Stimulated activated CD4-positive, alpha-beta T cell treated with anti-CD3 and anti-CD28 coated beads, Interleukin-12 subunit alpha, Interleukin-12 subunit beta, amount 100 ng/mL, for 24 hours (primary cell): ENCODE results near the gene INSRR.

ENCODE experiments used
- DNase-seq, 2 experiments: peaks; one replicate each; pipeline ENCODE4 v3.0.0-alpha.2; 2020; ENCODE audit warnings: low read depth in 2 of 2

Gene INSRR

GRCh38 chr1:156894001-156894400, 35.1 kb upstream of the INSRR start:
- DNase-seq: no peak

GRCh38 chr1:156893048-156893953, 34.4 kb upstream of the INSRR start, which contains the start of gene PEAR1:
TSS of gene PEAR1 (plus strand) at chr1:156893718. CDS start at chr1:156903927, 10,209 bp downstream.
- DNase-seq: no peak

GRCh38 chr1:156892190-156893047, 33.5 kb upstream of the INSRR start:
- DNase-seq: peak; percentile 69 to 89

- peak; percentile 19 to 59 for DNase-seq
These were observed 31.1 kb upstream of the INSRR start for GRCh38 chr1:156889802-156890580.

DNA sequence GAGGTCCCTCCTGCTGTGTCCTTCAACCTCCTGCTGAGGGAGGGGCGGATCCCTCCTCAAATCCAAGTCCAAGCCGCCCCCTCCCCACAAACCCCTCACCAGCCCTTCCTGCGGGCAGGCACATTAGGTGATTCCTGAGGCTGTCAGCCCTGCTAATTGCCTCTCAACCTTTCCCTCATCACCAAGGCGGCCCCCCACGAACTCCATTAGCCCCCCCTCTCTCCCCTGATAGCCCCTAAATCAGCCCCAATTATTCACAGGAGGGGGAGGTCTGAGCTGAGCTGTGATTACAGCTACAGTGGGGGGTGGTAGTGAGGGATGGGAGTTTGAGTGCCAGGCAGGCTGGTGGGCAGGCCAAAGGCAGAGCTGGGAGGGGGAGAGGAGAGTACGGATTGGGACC, 28.8 kb upstream of the INSRR start:
- DNase-seq: no peak

DNA sequence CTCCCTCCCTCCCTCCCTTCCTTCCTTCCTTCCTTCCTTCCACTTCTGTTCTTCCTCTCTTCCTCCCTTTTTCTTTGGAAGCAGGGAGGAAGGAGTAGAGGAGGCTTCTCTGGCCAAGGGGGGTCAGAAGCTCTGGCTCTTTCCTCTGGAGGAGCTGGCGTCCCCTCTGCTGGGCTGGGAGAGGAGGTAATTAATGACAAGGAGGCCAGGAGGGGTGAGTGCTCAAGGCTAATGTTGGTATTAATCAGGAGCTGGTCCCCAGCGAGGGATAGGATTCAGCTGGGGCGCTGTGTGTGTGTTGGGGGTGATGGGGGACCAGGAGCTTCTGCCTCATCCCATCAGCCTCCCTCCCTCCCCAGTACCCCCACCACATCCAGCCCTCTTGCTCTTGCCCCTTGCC, 28.4 kb upstream of the INSRR start:
- no peak for DNase-seq

DNA sequence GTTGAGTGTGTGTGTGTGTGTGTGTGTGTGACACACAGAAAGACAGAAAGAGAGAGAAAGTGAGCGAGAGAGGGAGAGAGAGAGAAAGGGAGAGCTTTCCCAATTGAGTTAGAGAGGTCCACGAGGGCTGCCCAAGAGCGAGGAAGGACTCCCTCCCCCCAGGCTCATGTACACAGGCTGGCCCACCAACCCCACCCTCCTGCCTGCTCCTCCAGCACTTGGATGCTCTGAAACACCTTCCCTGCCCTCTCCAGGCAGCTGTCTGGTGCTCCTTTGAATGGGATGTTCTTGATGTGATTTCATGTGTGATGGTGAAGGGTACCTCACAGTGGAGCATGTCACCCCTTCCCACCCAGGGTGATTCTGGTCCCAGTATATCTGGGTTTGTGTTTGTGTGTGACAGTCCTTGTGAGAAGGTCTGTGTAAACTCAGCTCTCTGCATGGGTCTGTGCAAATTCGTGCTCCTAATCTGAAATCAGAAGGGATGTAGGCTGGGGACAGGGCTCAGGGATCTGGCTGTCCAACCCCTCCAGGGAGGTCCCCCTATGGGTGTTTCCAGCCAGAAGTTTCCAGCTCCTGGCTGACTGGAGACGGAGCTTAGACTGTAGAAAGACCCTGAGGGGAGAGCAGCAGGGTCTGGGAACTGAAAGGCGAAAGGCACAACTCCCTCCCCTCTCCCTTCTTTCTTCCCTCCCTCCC, 27.8 kb upstream of the INSRR start:
- DNase-seq: no peak

DNA sequence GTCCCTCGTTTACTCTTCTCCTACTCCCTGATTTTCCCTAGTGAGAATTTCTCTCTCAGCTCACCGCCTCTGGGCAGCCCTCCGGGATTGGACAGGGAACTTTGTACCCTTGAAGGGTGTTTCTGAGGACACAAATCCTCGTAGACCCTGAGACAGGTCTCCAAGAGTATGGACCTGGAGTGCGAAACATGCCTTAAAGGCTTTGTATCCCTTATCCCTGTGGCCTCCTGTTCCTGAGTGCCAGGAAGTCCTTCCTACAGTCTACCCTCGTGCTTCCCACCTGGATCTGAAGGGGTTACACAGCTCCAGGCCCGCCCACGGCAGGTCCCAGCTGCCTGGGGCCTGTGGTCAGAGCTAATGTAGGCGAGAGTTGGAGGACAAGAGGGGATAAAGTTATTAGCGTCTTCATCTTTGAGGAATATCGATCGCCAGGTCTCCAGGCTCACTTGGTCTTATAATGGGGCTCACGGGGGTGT, 27.0 kb upstream of the INSRR start:
- DNase-seq: no peak

GRCh38 chr1:156885314-156885713, 26.4 kb upstream of the INSRR start:
- no peak for DNase-seq

DNA sequence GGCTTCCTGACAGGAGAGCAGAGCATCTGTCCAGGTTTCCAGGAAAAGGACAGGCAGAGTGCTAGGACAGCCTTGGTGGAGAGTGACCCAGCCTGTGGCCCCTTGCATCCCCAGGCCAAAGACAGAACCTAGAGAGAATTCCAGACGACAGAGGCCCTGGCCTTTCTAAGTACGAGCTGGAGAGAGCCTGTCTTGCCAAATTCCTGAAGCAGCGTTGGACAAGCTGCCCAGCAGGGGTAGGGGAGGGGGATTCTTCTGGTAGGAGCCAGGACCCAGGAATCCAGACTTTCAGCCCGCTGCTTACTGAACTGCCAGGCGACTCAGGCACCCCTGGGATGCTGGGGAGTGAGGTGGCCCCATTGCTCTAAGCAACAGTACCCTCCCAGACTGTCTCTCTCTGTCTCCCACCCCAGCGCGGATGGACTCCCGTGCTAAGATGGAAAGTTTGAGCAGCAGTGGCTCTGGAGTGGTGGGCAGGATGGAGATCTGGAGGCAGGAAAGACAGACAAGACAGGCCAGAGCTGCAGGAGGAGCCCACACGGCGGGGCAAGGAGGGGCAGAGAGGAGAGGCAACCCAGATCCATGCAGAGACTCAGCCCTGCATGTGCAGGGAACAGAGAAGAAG, 25.8 kb upstream of the INSRR start:
- DNase-seq: no peak

- no peak for DNase-seq
These were observed 25.0 kb upstream of the INSRR start for GRCh38 chr1:156883919-156884318.

DNA sequence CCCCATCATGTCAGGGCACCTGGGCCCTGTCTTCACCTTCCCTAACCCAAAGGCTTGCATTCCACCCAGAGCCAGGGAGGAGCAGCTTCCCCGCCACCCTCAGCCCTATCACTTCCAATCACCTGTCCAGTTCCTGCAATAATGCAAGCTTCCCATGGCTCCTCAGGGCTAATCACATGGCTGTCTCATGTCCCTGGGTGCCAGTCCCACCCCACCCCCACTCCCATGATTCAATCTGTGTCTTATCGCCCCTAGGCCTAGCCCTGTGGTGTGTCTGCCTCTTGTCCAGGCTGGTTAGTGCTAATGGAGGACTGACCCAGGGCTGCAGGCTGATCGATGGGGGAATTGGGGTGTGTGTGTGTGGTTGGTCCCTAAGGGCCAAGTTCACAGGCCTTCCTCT, 23.6 kb upstream of the INSRR start:
- no peak for DNase-seq

DNA sequence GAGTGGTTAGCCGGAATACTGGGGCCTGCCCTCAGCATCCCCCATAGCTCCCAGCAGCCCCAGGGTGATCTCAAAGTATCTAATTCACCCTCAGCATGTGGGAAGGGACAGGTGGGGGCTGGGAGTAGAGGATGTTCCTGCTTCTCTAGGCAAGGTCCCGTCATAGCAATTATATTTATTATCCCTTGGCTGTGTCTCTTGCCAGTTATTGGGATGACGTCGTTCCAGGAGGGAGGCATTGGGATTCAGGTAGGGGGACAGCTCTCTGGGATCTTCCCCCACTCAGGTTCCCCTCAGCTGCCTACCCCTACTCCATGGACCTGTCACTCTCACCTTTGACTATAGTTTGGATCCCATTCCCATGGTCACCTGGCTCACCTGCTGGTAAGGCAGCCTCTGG, 22.7 kb upstream of the INSRR start:
- no peak for DNase-seq

DNA sequence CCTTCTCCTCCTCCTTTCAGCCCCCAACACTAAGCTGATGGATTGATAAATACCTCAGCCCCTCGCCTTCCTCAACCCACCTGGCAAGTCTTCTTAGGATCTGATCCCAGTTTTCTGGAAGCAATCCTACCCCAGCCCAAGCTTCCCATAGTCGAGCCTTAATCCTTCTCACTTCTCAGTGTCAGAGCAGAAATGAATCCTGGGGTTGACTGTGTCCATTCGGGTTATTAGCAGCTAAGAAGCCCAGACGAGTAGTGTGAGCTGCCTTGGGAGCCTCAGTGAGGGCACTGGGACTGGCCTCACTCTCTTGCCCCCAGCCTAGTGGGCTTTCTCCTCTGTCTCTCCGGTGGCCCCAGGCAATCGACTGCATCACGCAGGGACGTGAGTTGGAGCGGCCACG, 22.2 kb upstream of the INSRR start:
- DNase-seq: no peak

- no peak for DNase-seq
These were observed 21.6 kb upstream of the INSRR start for GRCh38 chr1:156880473-156880872.

GRCh38 chr1:156879876-156880275, 21.0 kb upstream of the INSRR start:
- DNase-seq: no peak

- no peak for DNase-seq
These were observed 18.7 kb upstream of the INSRR start for GRCh38 chr1:156877433-156878170.

DNA sequence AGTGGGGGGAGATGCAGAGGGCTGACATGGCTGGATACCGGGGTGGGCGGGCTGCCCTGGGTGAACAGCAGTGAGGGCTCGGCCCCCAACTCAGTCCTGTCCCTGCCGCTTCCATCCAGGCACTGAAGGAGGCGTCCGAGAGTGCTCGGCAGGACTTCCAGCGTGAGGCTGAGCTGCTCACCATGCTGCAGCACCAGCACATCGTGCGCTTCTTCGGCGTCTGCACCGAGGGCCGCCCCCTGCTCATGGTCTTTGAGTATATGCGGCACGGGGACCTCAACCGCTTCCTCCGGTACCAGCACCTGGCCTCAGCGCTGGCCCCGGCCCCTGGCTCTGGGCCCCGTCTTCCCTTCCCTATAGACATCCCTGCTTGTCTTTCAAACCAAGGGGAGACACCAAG, 17.4 kb upstream of the INSRR start:
- DNase-seq: no peak

DNA sequence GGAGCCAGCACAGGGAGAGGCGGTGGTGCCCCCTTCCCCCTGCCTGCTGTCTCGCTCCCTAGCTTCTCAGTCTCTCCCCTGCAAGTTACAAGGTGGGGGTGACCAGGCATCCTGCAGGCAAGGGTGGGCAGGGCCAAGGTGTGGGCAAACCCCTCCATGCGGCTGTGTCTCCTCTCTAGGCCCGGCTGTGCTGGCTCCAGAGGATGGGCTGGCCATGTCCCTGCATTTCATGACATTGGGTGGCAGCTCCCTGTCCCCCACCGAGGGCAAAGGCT, 16.4 kb upstream of the INSRR start:
- no peak for DNase-seq
